ENCODE measurements around the gene RNPEPL1.

DNA sequence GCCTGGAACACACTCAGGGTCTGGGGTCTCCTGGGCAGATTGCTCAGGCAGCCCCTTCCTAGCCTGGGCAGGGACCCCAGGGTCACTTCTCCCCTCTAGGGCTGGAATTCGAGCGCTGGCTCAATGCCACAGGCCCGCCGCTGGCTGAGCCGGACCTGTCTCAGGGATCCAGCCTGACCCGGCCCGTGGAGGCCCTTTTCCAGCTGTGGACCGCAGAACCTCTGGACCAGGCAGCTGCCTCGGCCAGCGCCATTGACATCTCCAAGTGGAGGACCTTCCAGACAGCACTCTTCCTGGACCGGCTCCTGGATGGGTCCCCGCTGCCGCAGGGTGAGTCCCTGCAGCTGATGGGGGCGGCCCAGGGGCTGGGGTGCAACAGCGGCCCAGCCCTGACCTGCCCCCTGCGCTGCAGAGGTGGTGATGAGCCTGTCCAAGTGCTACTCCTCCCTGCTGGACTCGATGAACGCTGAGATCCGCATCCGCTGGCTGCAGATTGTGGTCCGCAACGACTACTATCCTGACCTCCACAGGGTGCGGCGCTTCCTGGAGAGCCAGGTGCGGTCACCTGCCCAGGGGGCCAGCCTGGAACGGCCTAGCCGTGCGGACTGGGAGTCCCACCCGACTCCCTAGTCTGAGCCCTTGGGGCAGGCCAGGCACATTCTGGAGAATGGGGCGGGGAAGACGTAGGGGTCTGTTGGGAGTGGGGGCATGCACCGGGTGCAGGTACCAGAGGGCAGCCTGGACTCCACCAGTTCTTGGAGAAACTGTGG is 8.3 kb downstream of the RNPEPL1 start:
- no peak for TF ChIP-seq EZH2 (IDR thresholded peaks at IDR 0.05; ENCODE audit: insufficient read depth, poor library complexity, severe bottlenecking)
- no peak for TF ChIP-seq EZH2phosphoT487 (IDR thresholded peaks at IDR 0.05; ENCODE audit: insufficient read depth, low read depth)

All from GM23248 (cell line).